Astrocyte (in vitro differentiated cells and primary cell): ENCODE measurements around the gene PTTG2. TPM values are rescaled to one million over a fixed set of nuclear protein-coding genes. Genes with fewer than 3 reads are reported as not detected.

Experiments used
- DNase-seq: peaks from one replicate; pipeline ENCODE4 v3.0.0-alpha.2; 2010; ENCODE audit warnings: low read depth
- FAIRE-seq: peaks from 2 replicates; lab custom pipeline; 2011; peaks lifted over from hg19 to GRCh38; lab: Jason Lieb, UNC
- H2AFZ ChIP-seq: 2 replicates; pipeline ENCODE4 v1.6.0; 2012; ENCODE audit warnings: low read depth, low read length, inconsistent platforms
- H3K27ac ChIP-seq: 2 replicates; pipeline ENCODE4 v1.5.1; 2011; ENCODE audit warnings: low read depth, low read length, inconsistent platforms
- H3K27me3 ChIP-seq: 2 replicates; pipeline ENCODE4 v1.6.0; 2011; ENCODE audit warnings: low read length, inconsistent platforms; ENCODE audit not compliant: insufficient read depth
- H3K36me3 ChIP-seq: 2 replicates; pipeline ENCODE4 v1.5.1; 2011; ENCODE audit warnings: low read length, inconsistent platforms; ENCODE audit not compliant: insufficient read depth
- H3K4me1 ChIP-seq: 2 replicates; pipeline ENCODE4 v1.5.1; 2011; ENCODE audit warnings: low read length, inconsistent platforms; ENCODE audit not compliant: insufficient read depth
- H3K4me2 ChIP-seq: 2 replicates; pipeline ENCODE4 v1.6.0; 2012; ENCODE audit warnings: low read length, inconsistent platforms
- H3K4me3 ChIP-seq: 2 replicates; pipeline ENCODE4 v1.5.1; 2011; ENCODE audit warnings: low read depth, mild to moderate bottlenecking, low read length, inconsistent platforms; ENCODE audit not compliant: insufficient read depth
- H3K79me2 ChIP-seq: 2 replicates; pipeline ENCODE4 v1.6.0; 2012; ENCODE audit warnings: mild to moderate bottlenecking, low read length, inconsistent platforms; ENCODE audit not compliant: insufficient read depth
- H3K9ac ChIP-seq: 2 replicates; pipeline ENCODE4 v1.6.0; 2012; ENCODE audit warnings: mild to moderate bottlenecking, low read length, inconsistent platforms
- H3K9me3 ChIP-seq: 2 replicates; pipeline ENCODE4 v1.5.1; 2012; ENCODE audit warnings: low read depth, mild to moderate bottlenecking, low read length, inconsistent platforms; ENCODE audit not compliant: insufficient read depth
- H4K20me1 ChIP-seq: 2 replicates; pipeline ENCODE4 v1.6.0; 2012; ENCODE audit warnings: low read length, inconsistent platforms; ENCODE audit not compliant: insufficient read depth
- H3K27ac Mint-ChIP-seq: one replicate; pipeline ENCODE4 v1.8.0; 2021; ENCODE audit warnings: mild to moderate bottlenecking, mixed read lengths; ENCODE audit not compliant: unreplicated experiment
- H3K27me3 Mint-ChIP-seq: one replicate; pipeline ENCODE4 v1.8.0; 2021; ENCODE audit warnings: low read depth, mixed read lengths; ENCODE audit not compliant: unreplicated experiment
- H3K36me3 Mint-ChIP-seq: one replicate; pipeline ENCODE4 v1.8.0; 2021; ENCODE audit warnings: low read depth, mixed read lengths; ENCODE audit not compliant: unreplicated experiment
- H3K4me1 Mint-ChIP-seq: one replicate; pipeline ENCODE4 v1.8.0; 2021; ENCODE audit warnings: low read depth, mixed read lengths; ENCODE audit not compliant: unreplicated experiment
- H3K4me3 Mint-ChIP-seq: one replicate; pipeline ENCODE4 v1.8.0; 2021; ENCODE audit warnings: mild to moderate bottlenecking, moderate library complexity, mixed read lengths; ENCODE audit not compliant: unreplicated experiment
- H3K9me3 Mint-ChIP-seq: one replicate; pipeline ENCODE4 v1.8.0; 2021; ENCODE audit warnings: mild to moderate bottlenecking, mixed read lengths; ENCODE audit not compliant: unreplicated experiment
- EZH2 ChIP-seq: IDR thresholded peaks from 2 replicates; pipeline ENCODE4 v1.6.1; 2012; ENCODE audit warnings: mild to moderate bottlenecking, low read length, inconsistent platforms; ENCODE audit not compliant: insufficient read depth
- total RNA-seq: library from RNA; stranded (reverse); gene quantifications from 2 replicates; pipeline ENCODE4 v1.2.1, GENCODE V29; 2021
- TF ChIP-seq, protein P1 (sequence below): IDR thresholded peaks from 2 replicates; pipeline ENCODE4 v1.5.1; 2011; ENCODE audit warnings: low read depth, mild to moderate bottlenecking, inconsistent platforms, low read length, moderate library complexity; ENCODE audit not compliant: insufficient read depth

Gene PTTG2
- total RNA-seq, 1 donor from 2014 or later, result not detected

DNA sequence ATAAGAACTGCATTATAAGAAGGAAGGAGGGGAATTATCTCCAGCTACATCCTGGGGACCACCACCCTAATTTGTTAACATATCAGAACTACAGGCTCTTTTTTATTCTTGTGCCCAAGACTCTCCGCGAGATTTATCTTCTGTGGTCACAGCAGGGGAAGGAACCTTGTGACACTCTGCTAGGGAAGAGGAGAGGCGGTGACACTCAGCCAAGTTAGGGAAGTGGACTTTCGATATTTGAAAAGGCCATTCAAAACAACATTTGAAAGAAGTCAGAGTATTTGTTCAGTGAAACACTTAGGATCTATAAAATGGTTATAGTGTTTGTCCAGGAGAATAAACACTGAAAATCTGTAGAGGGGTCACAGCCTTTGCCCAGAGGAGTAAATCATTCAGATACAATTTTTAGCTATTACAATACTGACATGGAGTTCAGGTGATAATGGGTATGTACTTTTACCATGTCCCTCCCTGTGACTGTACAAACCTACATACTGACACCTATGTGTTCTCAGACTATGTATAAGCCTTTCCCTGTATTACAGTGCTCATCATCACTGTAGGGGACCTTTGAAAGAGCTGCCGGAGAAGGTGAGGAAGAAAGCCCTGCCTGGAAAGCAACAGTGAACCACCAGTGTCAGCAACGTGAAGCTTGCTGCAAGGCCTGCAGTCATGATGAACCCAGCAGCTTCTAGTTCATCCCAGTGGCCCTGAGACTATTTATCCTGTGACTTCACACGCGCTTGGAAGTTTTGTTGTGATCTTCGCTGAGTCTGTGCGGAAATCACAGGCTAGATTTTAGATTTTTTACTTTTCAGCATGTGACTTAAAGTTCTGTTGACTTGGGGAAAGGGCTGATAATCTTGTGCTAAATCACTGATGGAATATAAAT lies 8.5 kb upstream of the PTTG2 start:
- H3K27me3 Mint-ChIP-seq, result no peaks in the 10 kb centered on the region
- no peak overlapping the region for H3K27ac ChIP-seq
- no peak overlapping the region for H3K4me3 Mint-ChIP-seq
- DNase-seq (no peak), FAIRE-seq (no peak)
- H3K4me1 Mint-ChIP-seq, result peaks cover 7% of the 10 kb centered on the region
- no peak overlapping the region for H3K9ac ChIP-seq
- no peaks in the 10 kb centered on the region for H3K9me3 ChIP-seq
- H3K27ac Mint-ChIP-seq, result no peak overlapping the region
- H3K36me3 Mint-ChIP-seq, result no peaks in the 10 kb centered on the region
- no peaks in the 10 kb centered on the region for H3K36me3 ChIP-seq
- no peaks in the 10 kb centered on the region for H3K27me3 ChIP-seq
- no peaks in the 10 kb centered on the region for H3K4me1 ChIP-seq
- no peak overlapping the region for H2AFZ ChIP-seq
- no peaks in the 10 kb centered on the region for H3K9me3 Mint-ChIP-seq
- H3K4me3 ChIP-seq, result no peak overlapping the region
- no peak overlapping the region for H3K4me2 ChIP-seq
- no peaks in the 10 kb centered on the region for H3K79me2 ChIP-seq
- TF ChIP-seq, protein P1, sequence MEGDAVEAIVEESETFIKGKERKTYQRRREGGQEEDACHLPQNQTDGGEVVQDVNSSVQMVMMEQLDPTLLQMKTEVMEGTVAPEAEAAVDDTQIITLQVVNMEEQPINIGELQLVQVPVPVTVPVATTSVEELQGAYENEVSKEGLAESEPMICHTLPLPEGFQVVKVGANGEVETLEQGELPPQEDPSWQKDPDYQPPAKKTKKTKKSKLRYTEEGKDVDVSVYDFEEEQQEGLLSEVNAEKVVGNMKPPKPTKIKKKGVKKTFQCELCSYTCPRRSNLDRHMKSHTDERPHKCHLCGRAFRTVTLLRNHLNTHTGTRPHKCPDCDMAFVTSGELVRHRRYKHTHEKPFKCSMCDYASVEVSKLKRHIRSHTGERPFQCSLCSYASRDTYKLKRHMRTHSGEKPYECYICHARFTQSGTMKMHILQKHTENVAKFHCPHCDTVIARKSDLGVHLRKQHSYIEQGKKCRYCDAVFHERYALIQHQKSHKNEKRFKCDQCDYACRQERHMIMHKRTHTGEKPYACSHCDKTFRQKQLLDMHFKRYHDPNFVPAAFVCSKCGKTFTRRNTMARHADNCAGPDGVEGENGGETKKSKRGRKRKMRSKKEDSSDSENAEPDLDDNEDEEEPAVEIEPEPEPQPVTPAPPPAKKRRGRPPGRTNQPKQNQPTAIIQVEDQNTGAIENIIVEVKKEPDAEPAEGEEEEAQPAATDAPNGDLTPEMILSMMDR, result no peak
- TF ChIP-seq EZH2, result no peak
- no peaks in the 10 kb centered on the region for H4K20me1 ChIP-seq

DNA sequence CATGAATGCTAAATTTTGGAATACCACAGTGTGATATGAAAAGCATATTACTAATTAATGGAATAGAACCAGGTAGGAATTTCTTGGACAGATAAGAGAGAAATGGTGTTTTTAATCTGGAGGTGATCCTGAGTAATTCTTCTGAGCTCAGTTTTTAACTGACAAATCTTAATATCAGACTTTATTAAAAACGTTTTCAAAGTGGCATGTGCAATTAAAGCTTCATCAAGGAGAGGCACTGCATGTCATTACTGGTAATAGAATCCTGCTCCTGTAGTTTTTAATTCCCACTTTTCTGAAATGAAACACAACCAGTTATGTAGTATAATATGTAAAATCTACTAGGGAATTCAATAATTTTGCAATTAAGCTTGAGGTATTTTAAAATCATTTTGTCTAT lies 7.0 kb upstream of the PTTG2 start:
- no peaks in the 10 kb centered on the region for H3K9me3 Mint-ChIP-seq
- DNase-seq, result no peak

More for the DNA sequence above, 7.0 kb upstream of the PTTG2 start:
- Histone ChIP-seq H3K9me3 (no peaks in the 10 kb centered on the region), H3K4me3 (no peak overlapping the region), H3K27ac (no peak overlapping the region), H3K27me3 (no peaks in the 10 kb centered on the region), H3K9ac (no peak overlapping the region), H3K79me2 (no peaks in the 10 kb centered on the region), H3K4me2 (no peak overlapping the region), H2AFZ (no peak overlapping the region), H4K20me1 (no peaks in the 10 kb centered on the region), H3K36me3 (no peaks in the 10 kb centered on the region), H3K4me1 (no peaks in the 10 kb centered on the region)
- Mint-ChIP-seq H3K4me3 (no peak overlapping the region), H3K27ac (no peak overlapping the region), H3K36me3 (no peaks in the 10 kb centered on the region), H3K27me3 (no peaks in the 10 kb centered on the region), H3K4me1 (peaks cover 6% of the 10 kb centered on the region)
- TF ChIP-seq, protein P1, result no peak
- TF ChIP-seq EZH2, result no peak
- FAIRE-seq, result no peak
